ENCODE results near the gene PMF1.

DNA sequence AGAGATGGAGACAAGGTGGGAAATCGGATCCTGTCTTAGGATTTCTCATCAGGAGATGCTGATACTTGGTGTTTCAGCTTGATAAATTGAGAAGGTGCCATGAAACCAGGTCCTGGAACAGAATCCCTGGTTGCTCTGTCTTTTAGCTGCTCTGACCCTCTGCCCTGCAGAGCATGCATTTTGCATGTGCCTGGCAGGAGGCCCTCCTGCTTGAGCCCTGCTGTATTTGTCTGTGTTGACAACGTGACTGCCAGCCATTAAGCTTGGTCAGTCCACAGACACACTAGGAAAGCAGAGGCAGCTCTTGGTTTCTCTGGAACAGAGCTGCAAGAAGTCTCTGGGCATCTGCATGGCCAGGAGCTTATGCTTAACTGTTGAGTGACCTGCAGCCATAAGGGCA is 16.4 kb upstream of the PMF1 start:
- TF ChIP-seq, protein P1, sequence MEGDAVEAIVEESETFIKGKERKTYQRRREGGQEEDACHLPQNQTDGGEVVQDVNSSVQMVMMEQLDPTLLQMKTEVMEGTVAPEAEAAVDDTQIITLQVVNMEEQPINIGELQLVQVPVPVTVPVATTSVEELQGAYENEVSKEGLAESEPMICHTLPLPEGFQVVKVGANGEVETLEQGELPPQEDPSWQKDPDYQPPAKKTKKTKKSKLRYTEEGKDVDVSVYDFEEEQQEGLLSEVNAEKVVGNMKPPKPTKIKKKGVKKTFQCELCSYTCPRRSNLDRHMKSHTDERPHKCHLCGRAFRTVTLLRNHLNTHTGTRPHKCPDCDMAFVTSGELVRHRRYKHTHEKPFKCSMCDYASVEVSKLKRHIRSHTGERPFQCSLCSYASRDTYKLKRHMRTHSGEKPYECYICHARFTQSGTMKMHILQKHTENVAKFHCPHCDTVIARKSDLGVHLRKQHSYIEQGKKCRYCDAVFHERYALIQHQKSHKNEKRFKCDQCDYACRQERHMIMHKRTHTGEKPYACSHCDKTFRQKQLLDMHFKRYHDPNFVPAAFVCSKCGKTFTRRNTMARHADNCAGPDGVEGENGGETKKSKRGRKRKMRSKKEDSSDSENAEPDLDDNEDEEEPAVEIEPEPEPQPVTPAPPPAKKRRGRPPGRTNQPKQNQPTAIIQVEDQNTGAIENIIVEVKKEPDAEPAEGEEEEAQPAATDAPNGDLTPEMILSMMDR (conservative IDR thresholded peaks at IDR 0.05): no peak
- TF ChIP-seq EZH2 (IDR thresholded peaks at IDR 0.05; ENCODE audit: low read depth): no peak
